Neural progenitor cell (in vitro differentiated cells): ENCODE data around the gene WDR35. TPM values are rescaled to one million over a fixed set of nuclear protein-coding genes. Genes with fewer than 3 reads are reported as not detected.

ENCODE experiments used
- DNase-seq: peaks from one replicate; pipeline ENCODE4 v3.0.0-alpha.2; 2016; ENCODE audit warnings: low spot score
- H2AFZ ChIP-seq: fragments of 200-600 bp; sonication (generic); replicated peaks from 2 replicates; pipeline ENCODE4 v1.6.1; 2016; ENCODE audit warnings: antibody characterized with exemption
- H3F3A ChIP-seq: fragments of 200-600 bp; sonication (generic); 2 replicates; pipeline ENCODE4 v1.6.1; 2016; ENCODE audit warnings: antibody characterized with exemption, low read depth
- H3K27ac ChIP-seq: fragments of 200-600 bp; sonication (generic); 2 replicates; pipeline ENCODE4 v1.5.1; 2016; ENCODE audit warnings: mild to moderate bottlenecking
- H3K27me3 ChIP-seq: fragments of 200-600 bp; sonication (generic); 2 replicates; pipeline ENCODE4 v1.6.1; 2016; ENCODE audit warnings: mild to moderate bottlenecking, moderate library complexity
- H3K36me3 ChIP-seq: fragments of 200-600 bp; sonication (generic); 2 replicates; pipeline ENCODE4 v1.5.1; 2016
- H3K4me1 ChIP-seq: fragments of 200-600 bp; sonication (generic); 2 replicates; pipeline ENCODE4 v1.6.1; 2016; ENCODE audit warnings: mixed run types
- H3K4me2 ChIP-seq: fragments of 200-600 bp; sonication (generic); 2 replicates; pipeline ENCODE4 v1.6.1; 2016
- H3K4me3 ChIP-seq: fragments of 200-600 bp; sonication (generic); 2 replicates; pipeline ENCODE4 v1.5.1; 2016
- H3K79me2 ChIP-seq: fragments of 200-600 bp; sonication (generic); 2 replicates; pipeline ENCODE4 v1.6.1; 2016; ENCODE audit warnings: low read depth
- H3K9ac ChIP-seq: fragments of 200-600 bp; sonication (generic); 2 replicates; pipeline ENCODE4 v1.6.1; 2016
- H3K9me3 ChIP-seq: fragments of 200-600 bp; sonication (generic); 2 replicates; pipeline ENCODE4 v1.5.1; 2016; ENCODE audit warnings: low read depth
- H4K20me1 ChIP-seq: fragments of 200-600 bp; sonication (generic); 2 replicates; pipeline ENCODE4 v1.6.1; 2016; ENCODE audit warnings: low read depth
- H3K27ac Mint-ChIP-seq: 3 replicates; pipeline ENCODE4 v1.8.0; 2021; ENCODE audit warnings: mixed read lengths
- H3K27me3 Mint-ChIP-seq: 2 replicates; pipeline ENCODE4 v1.8.0; 2022; ENCODE audit warnings: low read depth, mild to moderate bottlenecking, inconsistent platforms, moderate library complexity, mixed read lengths; ENCODE audit not compliant: insufficient read depth
- H3K36me3 Mint-ChIP-seq: 3 replicates; pipeline ENCODE4 v1.8.0; 2021; ENCODE audit warnings: mixed read lengths
- H3K4me1 Mint-ChIP-seq: 3 replicates; pipeline ENCODE4 v1.8.0; 2021; ENCODE audit warnings: mixed read lengths
- H3K4me3 Mint-ChIP-seq: 3 replicates; pipeline ENCODE4 v1.8.0; 2021; ENCODE audit warnings: mild to moderate bottlenecking, moderate library complexity, mixed read lengths
- H3K9me3 Mint-ChIP-seq: 3 replicates; pipeline ENCODE4 v1.8.0; 2020; ENCODE audit warnings: mixed read lengths
- EZH2 ChIP-seq: fragments of 200-600 bp; sonication (generic); IDR thresholded peaks from 2 replicates; pipeline ENCODE4 v1.6.1; 2017; ENCODE audit warnings: antibody characterized with exemption, mild to moderate bottlenecking, moderate library complexity
- EZH2phosphoT487 ChIP-seq: fragments of 200-600 bp; sonication (generic); IDR thresholded peaks from 2 replicates; pipeline ENCODE4 v1.6.1; 2017; ENCODE audit warnings: antibody characterized with exemption
- total RNA-seq: library from RNA; depleted of rRNA; stranded (reverse); fragments of >200 nt; gene quantifications from 2 replicates; pipeline ENCODE4 v1.2.3, GENCODE V29; 2015; ENCODE audit warnings: low replicate concordance
- TF ChIP-seq, protein P1 (sequence below): fragments of 200-600 bp; sonication (generic); IDR thresholded peaks from 2 replicates; pipeline ENCODE4 v1.5.1; 2017; ENCODE audit warnings: antibody characterized with exemption, mild to moderate bottlenecking

Gene WDR35
- total RNA-seq, 1 donor from 2014 or later: 31.6 TPM

DNA sequence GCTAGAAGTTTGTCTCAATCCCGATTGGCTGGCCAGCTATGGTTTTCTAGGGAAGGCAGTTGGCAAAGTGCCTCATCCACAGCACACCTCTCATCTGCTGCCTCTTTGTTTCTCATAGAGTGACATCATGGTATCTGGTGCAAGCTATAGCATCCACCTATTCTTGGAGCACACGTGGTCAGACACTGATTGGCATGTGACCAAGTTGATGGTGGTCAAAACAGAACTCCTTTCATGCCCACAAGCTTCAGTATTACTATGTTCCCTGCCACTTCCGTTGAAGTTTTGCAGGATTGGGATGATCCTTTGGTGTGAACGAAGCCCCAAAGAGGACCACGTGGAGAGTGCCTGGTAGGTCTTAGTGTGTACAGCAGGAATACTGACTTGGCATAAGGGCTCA is 116.9 kb downstream of the WDR35 start:
- no peaks in the 10 kb centered on the region for H3F3A ChIP-seq
- no peaks in the 10 kb centered on the region for H3K36me3 ChIP-seq
- H3K4me1 Mint-ChIP-seq: no peaks in the 10 kb centered on the region
- H3K27ac Mint-ChIP-seq: no peak overlapping the region
- H3K4me3 ChIP-seq: no peak overlapping the region
- H3K27me3 Mint-ChIP-seq: peaks cover 12% of the 10 kb centered on the region
- H3K4me3 Mint-ChIP-seq: no peak overlapping the region
- no peaks in the 10 kb centered on the region for H3K79me2 ChIP-seq
- peaks cover 18% of the 10 kb centered on the region for H3K27me3 ChIP-seq
- no peaks in the 10 kb centered on the region for H3K4me1 ChIP-seq
- no peak overlapping the region for H3K4me2 ChIP-seq
- no peak overlapping the region for H3K27ac ChIP-seq
- no peaks in the 10 kb centered on the region for H4K20me1 ChIP-seq
- no peaks in the 10 kb centered on the region for H3K9me3 ChIP-seq
- no peak for DNase-seq
- no peak overlapping the region for H2AFZ ChIP-seq
- no peaks in the 10 kb centered on the region for H3K36me3 Mint-ChIP-seq
- no peaks in the 10 kb centered on the region for H3K9me3 Mint-ChIP-seq
- TF ChIP-seq EZH2: no peak
- TF ChIP-seq, protein P1, sequence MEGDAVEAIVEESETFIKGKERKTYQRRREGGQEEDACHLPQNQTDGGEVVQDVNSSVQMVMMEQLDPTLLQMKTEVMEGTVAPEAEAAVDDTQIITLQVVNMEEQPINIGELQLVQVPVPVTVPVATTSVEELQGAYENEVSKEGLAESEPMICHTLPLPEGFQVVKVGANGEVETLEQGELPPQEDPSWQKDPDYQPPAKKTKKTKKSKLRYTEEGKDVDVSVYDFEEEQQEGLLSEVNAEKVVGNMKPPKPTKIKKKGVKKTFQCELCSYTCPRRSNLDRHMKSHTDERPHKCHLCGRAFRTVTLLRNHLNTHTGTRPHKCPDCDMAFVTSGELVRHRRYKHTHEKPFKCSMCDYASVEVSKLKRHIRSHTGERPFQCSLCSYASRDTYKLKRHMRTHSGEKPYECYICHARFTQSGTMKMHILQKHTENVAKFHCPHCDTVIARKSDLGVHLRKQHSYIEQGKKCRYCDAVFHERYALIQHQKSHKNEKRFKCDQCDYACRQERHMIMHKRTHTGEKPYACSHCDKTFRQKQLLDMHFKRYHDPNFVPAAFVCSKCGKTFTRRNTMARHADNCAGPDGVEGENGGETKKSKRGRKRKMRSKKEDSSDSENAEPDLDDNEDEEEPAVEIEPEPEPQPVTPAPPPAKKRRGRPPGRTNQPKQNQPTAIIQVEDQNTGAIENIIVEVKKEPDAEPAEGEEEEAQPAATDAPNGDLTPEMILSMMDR: no peak
- TF ChIP-seq EZH2phosphoT487: no peak
- no peak overlapping the region for H3K9ac ChIP-seq

DNA sequence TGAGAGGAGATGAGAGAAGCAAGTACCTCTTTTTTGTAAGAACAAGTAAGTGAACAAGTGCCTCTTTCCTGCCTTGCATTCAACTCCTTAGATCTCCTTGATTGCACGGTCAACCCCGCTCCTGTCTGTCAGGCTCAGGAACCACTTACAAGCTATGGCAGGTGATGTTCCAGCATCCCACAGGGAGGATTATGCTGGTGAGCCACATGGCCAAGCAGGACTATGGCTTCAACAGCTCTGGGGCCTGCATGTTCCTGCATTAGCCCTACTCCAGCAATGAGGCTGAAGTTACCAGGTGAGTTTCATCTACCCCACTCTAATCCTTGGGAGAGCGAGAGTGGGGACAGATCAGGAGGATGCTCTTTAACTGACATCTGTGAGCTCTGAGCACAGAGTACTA is 117.6 kb downstream of the WDR35 start:
- Histone ChIP-seq H3K9me3 (no peaks in the 10 kb centered on the region), H3K4me3 (no peak overlapping the region), H2AFZ (no peak overlapping the region), H3K27me3 (peaks cover 25% of the 10 kb centered on the region), H3K27ac (no peak overlapping the region), H3K9ac (no peak overlapping the region), H3K36me3 (no peaks in the 10 kb centered on the region), H4K20me1 (no peaks in the 10 kb centered on the region), H3F3A (no peaks in the 10 kb centered on the region), H3K4me2 (no peak overlapping the region), H3K79me2 (no peaks in the 10 kb centered on the region), H3K4me1 (no peaks in the 10 kb centered on the region)
- Mint-ChIP-seq H3K4me1 (peaks cover 1% of the 10 kb centered on the region), H3K27me3 (peaks cover 15% of the 10 kb centered on the region), H3K9me3 (no peaks in the 10 kb centered on the region), H3K36me3 (no peaks in the 10 kb centered on the region), H3K27ac (no peak overlapping the region), H3K4me3 (no peak overlapping the region)
- TF ChIP-seq EZH2: no peak
- TF ChIP-seq EZH2phosphoT487: no peak
- TF ChIP-seq, protein P1: no peak
- DNase-seq: no peak

DNA sequence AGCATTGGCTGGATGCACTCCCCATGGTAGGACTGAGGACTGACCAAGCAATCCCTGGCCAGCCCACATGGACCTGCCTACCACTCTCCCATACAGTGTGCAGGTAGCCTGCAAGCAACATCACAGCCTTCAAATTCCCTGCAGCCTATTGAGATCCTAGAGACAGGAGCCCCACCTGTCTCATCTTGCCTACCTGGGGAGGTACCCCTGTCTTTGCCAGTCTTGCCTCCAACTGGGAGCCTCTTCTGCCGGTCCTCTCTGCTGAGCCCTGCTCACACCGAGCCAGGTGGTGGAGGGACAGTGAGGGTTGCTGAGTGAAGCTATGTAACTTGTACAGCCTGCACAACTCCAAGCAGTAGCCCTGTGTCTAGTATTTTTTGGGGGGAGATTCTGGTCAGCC is 118.1 kb downstream of the WDR35 start:
- Histone ChIP-seq H3K9me3 (no peaks in the 10 kb centered on the region), H3K4me1 (no peaks in the 10 kb centered on the region), H3K79me2 (no peaks in the 10 kb centered on the region), H3F3A (no peaks in the 10 kb centered on the region), H3K27ac (no peak overlapping the region), H3K27me3 (peaks cover 29% of the 10 kb centered on the region), H3K36me3 (no peaks in the 10 kb centered on the region), H3K4me3 (no peak overlapping the region), H3K9ac (no peak overlapping the region), H2AFZ (no peak overlapping the region), H4K20me1 (no peaks in the 10 kb centered on the region), H3K4me2 (no peak overlapping the region)
- H3K9me3 Mint-ChIP-seq: no peaks in the 10 kb centered on the region
- H3K27me3 Mint-ChIP-seq: peaks cover 16% of the 10 kb centered on the region
- no peaks in the 10 kb centered on the region for H3K36me3 Mint-ChIP-seq
- no peak for DNase-seq
- no peak overlapping the region for H3K27ac Mint-ChIP-seq
- TF ChIP-seq EZH2phosphoT487 (no peak), EZH2 (no peak)
- TF ChIP-seq, protein P1: no peak
- H3K4me3 Mint-ChIP-seq: no peak overlapping the region
- peaks cover 3% of the 10 kb centered on the region for H3K4me1 Mint-ChIP-seq
